Stomach (tissue), 9 donors: ENCODE measurements around the gene DTNBP1. TPM values are rescaled to one million over a fixed set of nuclear protein-coding genes. Genes with fewer than 3 reads are reported as not detected.
A peak's percentile ranks its signal among the peaks of the same experiment; 100 is the strongest.

ENCODE experiments used
- DNase-seq, 2 donors: peaks; one replicate each; pipeline versions ENCODE4 v3.0.0 to v3.0.0-alpha.2; 2013 to 2019
- H3K27ac ChIP-seq, 5 donors: fragments of 200-600 bp in 4 of 5; sonication (generic) in 4 of 5; one replicate each; pipeline ENCODE4 v1.5.1; 2013 to 2019; ENCODE audit warnings: mild to moderate bottlenecking in 1 of 5, moderate library complexity in 1 of 5
- H3K27me3 ChIP-seq, 3 donors: fragments of 200-600 bp; sonication (generic); one replicate each; pipeline ENCODE4 v1.5.1; 2017 to 2019; ENCODE audit warnings: mixed run types in 1 of 3
- H3K36me3 ChIP-seq, 4 donors: fragments of 200-600 bp; sonication (generic); 1 replicate in 3 of 4; 2 replicates in 1 of 4; pipeline ENCODE4 v1.5.1; 2016 to 2019
- H3K4me1 ChIP-seq, 4 donors: fragments of 200-600 bp; sonication (generic); one replicate each; pipeline ENCODE4 v1.5.1; 2016 to 2019
- H3K4me3 ChIP-seq, 4 donors: fragments of 200-600 bp; sonication (generic) in 3 of 4; one replicate each; pipeline ENCODE4 v1.5.1; 2016 to 2019; ENCODE audit warnings: mild to moderate bottlenecking in 1 of 4
- H3K9me3 ChIP-seq, 4 donors: fragments of 200-600 bp; sonication (generic); one replicate each; pipeline ENCODE4 v1.5.1; 2016 to 2019
- CTCF ChIP-seq, 7 experiments: fragments of 450-650 bp in 4 of 7; fragments of 200-600 bp in 3 of 7; sonication (generic) in 3 of 7; IDR thresholded peaks; one replicate each; pipeline ENCODE4 v1.5.1; 2016 to 2019; ENCODE audit warnings: antibody characterized with exemption in 7 of 7, control low read depth in 2 of 7, mild to moderate bottlenecking in 1 of 7
- EP300 ChIP-seq: sonication (generic); formaldehyde crosslinking; IDR thresholded peaks from one replicate; pipeline ENCODE4 v1.6.1; 2017; ENCODE audit warnings: antibody characterized with exemption
- POLR2A ChIP-seq, 4 donors: fragments of 450-650 bp; IDR thresholded peaks; one replicate each; pipeline ENCODE4 v1.6.1; 2016; ENCODE audit warnings: antibody characterized with exemption in 4 of 4, control low read depth in 2 of 4, mild to moderate bottlenecking in 1 of 4, moderate library complexity in 1 of 4
- POLR2AphosphoS5 ChIP-seq, 3 donors: sonication (generic); formaldehyde crosslinking; IDR thresholded peaks; one replicate each; pipeline ENCODE4 v1.6.1; 2016; ENCODE audit warnings: antibody characterized with exemption in 3 of 3
- WGBS, 5 donors: extraction: QIAGEN DNeasy Blood & Tissue Kit in 3 of 5; methylation state at CpG; one replicate each; pipeline versions ENCODE4 v1.1.5 to v1.1.7; 2013 to 2018; 5-methylcytosine and 5-hydroxymethylcytosine counted together
- intact Hi-C: fragments of 100-400 bp; cut with DNase I; formaldehyde crosslinking; loops from one replicate; pipeline ENCODE4 v1.15.1; 2023; ENCODE audit warnings: low total_unique reads
- polyA plus RNA-seq, 3 donors: library from polyadenylated mRNA; stranded (reverse); fragments of 200-250 nt; gene quantifications; one replicate each; pipeline ENCODE4 v1.2.3, GENCODE V29; 2013
- total RNA-seq, 5 donors: library from RNA; depleted of rRNA; stranded (reverse); fragments of >200 nt; gene quantifications; one replicate each; pipeline versions ENCODE4 v1.1.0 to v1.2.3, GENCODE V29; 2014 to 2016
- donor health status: healthy with polysubstance abuse.
- donor health status: Bipolar disorder and iron deficiency.
- donor health status: healthy.

DTNBP1 gene
- total and polyA plus RNA-seq, 8 donors, result 4.1 to 68.7 (median 12.0) TPM

- intact Hi-C loops, result no loop called here
Observed at GRCh38 chr6:15618685-15619084, 44.1 kb downstream of the DTNBP1 start.

GRCh38 chr6:15616261-15616660, 46.6 kb downstream of the DTNBP1 start:
- H3K4me1 ChIP-seq, result peaks cover 0 to 9% (median 7%) of the 10 kb centered on the region in 4 donors
- H3K9me3 ChIP-seq, result no peaks in the 10 kb centered on the region
- H3K27ac ChIP-seq, result no peak overlapping the region
- TF ChIP-seq POLR2AphosphoS5 (IDR thresholded peaks at IDR 0.05) (no peak), CTCF (IDR thresholded peaks at IDR 0.05) (no peak), POLR2A (IDR thresholded peaks at IDR 0.05) (no peak), EP300 (no peak)
- WGBS, 5 donors, result 65 to 91% (median 83%) methylated on average over 5 of the region's 5 CpGs
- peaks cover 0 to 26% (median 22%) of the 10 kb centered on the region in 4 donors for H3K36me3 ChIP-seq
- DNase-seq, result no peak
- H3K4me3 ChIP-seq, result no peak overlapping the region
- H3K27me3 ChIP-seq, result no peaks in the 10 kb centered on the region
- intact Hi-C loops, result no loop called here

More at GRCh38 chr6:15618685-15619084, 44.1 kb downstream of the DTNBP1 start:
- H3K4me3 ChIP-seq, result no peak overlapping the region
- DNase-seq, result no peak
- no peak overlapping the region for H3K27ac ChIP-seq
- WGBS, 5 donors, result 95 to 97% (median 95%) methylated on average over 6 of the region's 6 CpGs
- peaks cover 0 to 15% (median 12%) of the 10 kb centered on the region in 4 donors for H3K36me3 ChIP-seq
- H3K4me1 ChIP-seq, result peaks cover 8 to 33% (median 25%) of the 10 kb centered on the region in 4 donors
- TF ChIP-seq CTCF (IDR thresholded peaks at IDR 0.05) (no peak), POLR2A (IDR thresholded peaks at IDR 0.05) (no peak), EP300 (no peak), POLR2AphosphoS5 (IDR thresholded peaks at IDR 0.05) (no peak)
- H3K9me3 ChIP-seq, result no peaks in the 10 kb centered on the region
- H3K27me3 ChIP-seq, result no peaks in the 10 kb centered on the region

- no peak for TF ChIP-seq POLR2A (IDR thresholded peaks at IDR 0.05)
- TF ChIP-seq CTCF (IDR thresholded peaks at IDR 0.05), result no peak
- TF ChIP-seq POLR2AphosphoS5 (IDR thresholded peaks at IDR 0.05), result no peak
- TF ChIP-seq EP300, result no peak
- 54 to 73% (median 64%) methylated on average over 2 of the region's 2 CpGs for WGBS, 5 donors
- H3K4me3 ChIP-seq, result no peak overlapping the region
- H3K27ac ChIP-seq, result no peak overlapping the region
- peaks cover 0 to 5% (median 2%) of the 10 kb centered on the region in 4 donors for H3K4me1 ChIP-seq
- intact Hi-C loops, result no loop called here
- peak in 1 of 2 donors; percentile 61 for DNase-seq
- H3K27me3 ChIP-seq, result no peaks in the 10 kb centered on the region
- H3K36me3 ChIP-seq, result peaks cover 0 to 30% (median 27%) of the 10 kb centered on the region in 4 donors
- H3K9me3 ChIP-seq, result no peaks in the 10 kb centered on the region
Observed at GRCh38 chr6:15615802-15616201, 47.0 kb downstream of the DTNBP1 start.

GRCh38 chr6:15614277-15614676, 48.6 kb downstream of the DTNBP1 start:
- DNase-seq, result no peak
- whole genome bisulfite sequencing, 5 donors, result 86 to 100% (median 98%) methylated on average over 4 of the region's 4 CpGs
- no peak overlapping the region for H3K27ac ChIP-seq
- no peak for TF ChIP-seq EP300
- TF ChIP-seq POLR2A (IDR thresholded peaks at IDR 0.05), result no peak
- TF ChIP-seq CTCF (IDR thresholded peaks at IDR 0.05), result no peak
- no peak for TF ChIP-seq POLR2AphosphoS5 (IDR thresholded peaks at IDR 0.05)
- peaks cover 3 to 44% (median 38%) of the 10 kb centered on the region in 4 donors for H3K36me3 ChIP-seq
- H3K9me3 ChIP-seq, result no peaks in the 10 kb centered on the region
- intact Hi-C loops, result no loop called here
- H3K4me1 ChIP-seq, result no peaks in the 10 kb centered on the region
- no peak overlapping the region for H3K4me3 ChIP-seq
- no peaks in the 10 kb centered on the region for H3K27me3 ChIP-seq
